Measurements from ENCODE around the gene ME1. TPM values are rescaled to one million over a fixed set of nuclear protein-coding genes. Genes with fewer than 3 reads are reported as not detected.

Gene ME1
- total RNA-seq, 1 experiment from 2014 or later: 131 TPM

- ChIA-PET CTCF (no interaction called here), POLR2A (no interaction called here)
- Mint-ChIP-seq H3K27me3 (ENCODE audit: insufficient read depth, unreplicated experiment) (no peaks in the 10 kb centered on the region), H3K4me3 (ENCODE audit: unreplicated experiment) (no peak overlapping the region), H3K27ac (ENCODE audit: unreplicated experiment) (no peak overlapping the region), H3K36me3 (ENCODE audit: insufficient read depth, unreplicated experiment) (peaks cover 14% of the 10 kb centered on the region), H3K9me3 (ENCODE audit: unreplicated experiment) (no peaks in the 10 kb centered on the region), H3K4me1 (ENCODE audit: low read depth, unreplicated experiment) (no peaks in the 10 kb centered on the region)
- TF ChIP-seq CTCF (IDR thresholded peaks at IDR 0.05; ENCODE audit: insufficient read depth in 1 of 2, low read depth in 1 of 2, low read length in 1 of 2, severe bottlenecking in 1 of 2, unreplicated experiment in 1 of 2): no peak
- no peaks in the 10 kb centered on the region for H3K27me3 ChIP-seq (replicated peaks; ENCODE audit: control insufficient read depth, insufficient read depth, low read length)
- no peaks in the 10 kb centered on the region for H3K36me3 ChIP-seq (ENCODE audit: control insufficient read depth, insufficient read depth, low read length)
- intact Hi-C loops (cut with micrococcal nuclease; ENCODE audit: unreplicated experiment): no loop called here
- no peaks in the 10 kb centered on the region for H3K4me1 ChIP-seq
- no peak for DNase-seq
- H3K4me3 ChIP-seq (ENCODE audit: low read depth, low read length): no peak overlapping the region
- BruUV-seq (replicated peaks): no TSS peak
- peaks cover 3% of the 10 kb centered on the region; the same call in 1 of the 2 replicates for H3K9me3 ChIP-seq
Observed at GRCh38 chr6:83333500-83333899, 97.4 kb downstream of the ME1 start.

- Histone ChIP-seq H3K4me1 (no peaks in the 10 kb centered on the region), H3K4me3 (ENCODE audit: low read depth, low read length) (no peak overlapping the region), H3K9me3 (no peaks in the 10 kb centered on the region; the same call in 1 of the 2 replicates), H3K36me3 (ENCODE audit: control insufficient read depth, insufficient read depth, low read length) (no peaks in the 10 kb centered on the region), H3K27me3 (replicated peaks; ENCODE audit: control insufficient read depth, insufficient read depth, low read length) (no peaks in the 10 kb centered on the region)
- intact Hi-C loops (cut with micrococcal nuclease; ENCODE audit: unreplicated experiment): no loop called here
- Mint-ChIP-seq H3K27ac (ENCODE audit: unreplicated experiment) (no peak overlapping the region), H3K27me3 (ENCODE audit: insufficient read depth, unreplicated experiment) (no peaks in the 10 kb centered on the region), H3K4me1 (ENCODE audit: low read depth, unreplicated experiment) (peaks cover under 1% of the 10 kb centered on the region), H3K36me3 (ENCODE audit: insufficient read depth, unreplicated experiment) (peaks cover 53% of the 10 kb centered on the region), H3K9me3 (ENCODE audit: unreplicated experiment) (no peaks in the 10 kb centered on the region), H3K4me3 (ENCODE audit: unreplicated experiment) (no peak overlapping the region)
- no peak for TF ChIP-seq CTCF (IDR thresholded peaks at IDR 0.05; ENCODE audit: insufficient read depth in 1 of 2, low read depth in 1 of 2, low read length in 1 of 2, severe bottlenecking in 1 of 2, unreplicated experiment in 1 of 2)
- CTCF ChIA-PET: no interaction called here
- BruUV-seq (replicated peaks): no TSS peak
- POLR2A ChIA-PET: no interaction called here
- DNase-seq: no peak
Observed at GRCh38 chr6:83314693-83315092, 116.2 kb downstream of the ME1 start.

GRCh38 chr6:83313882-83314281 lies 117.0 kb downstream of the ME1 start:
- no peaks in the 10 kb centered on the region for H3K9me3 Mint-ChIP-seq (ENCODE audit: unreplicated experiment)
- Histone ChIP-seq H3K9me3 (no peaks in the 10 kb centered on the region), H3K36me3 (ENCODE audit: control insufficient read depth, insufficient read depth, low read length) (no peaks in the 10 kb centered on the region), H3K4me1 (no peaks in the 10 kb centered on the region), H3K4me3 (ENCODE audit: low read depth, low read length) (no peak overlapping the region), H3K27me3 (replicated peaks; ENCODE audit: control insufficient read depth, insufficient read depth, low read length) (no peaks in the 10 kb centered on the region)
- intact Hi-C loops (cut with micrococcal nuclease; ENCODE audit: unreplicated experiment): no loop called here
- ChIA-PET CTCF (no interaction called here), POLR2A (no interaction called here)
- H3K36me3 Mint-ChIP-seq (ENCODE audit: insufficient read depth, unreplicated experiment): peaks cover 58% of the 10 kb centered on the region
- H3K4me3 Mint-ChIP-seq (ENCODE audit: unreplicated experiment): no peak overlapping the region
- H3K27ac Mint-ChIP-seq (ENCODE audit: unreplicated experiment): no peak overlapping the region
- no peak for TF ChIP-seq CTCF (IDR thresholded peaks at IDR 0.05; ENCODE audit: insufficient read depth in 1 of 2, low read depth in 1 of 2, low read length in 1 of 2, severe bottlenecking in 1 of 2, unreplicated experiment in 1 of 2)
- H3K27me3 Mint-ChIP-seq (ENCODE audit: insufficient read depth, unreplicated experiment): no peaks in the 10 kb centered on the region
- DNase-seq: no peak
- peaks cover 8% of the 10 kb centered on the region for H3K4me1 Mint-ChIP-seq (ENCODE audit: low read depth, unreplicated experiment)
- no TSS peak for BruUV-seq (replicated peaks)
